HCT116 (cell line): ENCODE data around the gene GPM6B. TPM values are rescaled to one million over a fixed set of nuclear protein-coding genes. Genes with fewer than 3 reads are reported as not detected.

Experiments used
- ATAC-seq: fragments of 200-7000 bp; cut with Tn5 transposase; 2 replicates; pipeline ENCODE4 v1.9.1; 2020; ENCODE audit warnings: mild to moderate bottlenecking, moderate library complexity
- BruUV-seq: library from RNA; stranded (reverse); fragments of 400-500 nt; replicated peaks from 2 replicates; lab custom pipeline; 2021; lab: Mats Ljungman, UMichigan
- CTCF ChIA-PET: fragments of 300-600 bp; sonication (Branson Sonifier 250); formaldehyde crosslinking; loops from one replicate; lab custom pipeline; 2021; ENCODE audit warnings: antibody characterized with exemption; lab: Charles Lee
- POLR2A ChIA-PET: fragments of 300-600, 350-600 bp; sonication (Branson Sonifier 250); formaldehyde crosslinking; loops from one replicate; lab custom pipeline; 2021; ENCODE audit warnings: antibody characterized with exemption; lab: Charles Lee
- RAD21 ChIA-PET, 2 experiments: fragments of 300-600 bp; sonication (Branson Sonifier 250); formaldehyde crosslinking; loops; one replicate each; lab custom pipeline; 2023; ENCODE audit warnings: low total read pairs in 2 of 2; ENCODE audit not compliant: uncharacterized antibody in 2 of 2, unreplicated experiment in 2 of 2, low non-redundant PET in 1 of 2; lab: Charles Lee
- DNase-seq: peaks from one replicate; pipeline ENCODE4 v3.0.0-alpha.2; 2010; ENCODE audit warnings: low read depth, low spot score
- H2AFZ ChIP-seq: fragments of 200-600 bp; shearing (Covaris generic), sonication (generic); 2 replicates; pipeline ENCODE4 v1.6.1; 2017; ENCODE audit warnings: low read depth, mixed run types, mixed read lengths, antibody characterized with exemption, low read length; ENCODE audit not compliant: poor library complexity, severe bottlenecking
- H3K27ac ChIP-seq: 2 replicates; pipeline ENCODE4 v1.5.1; 2012; ENCODE audit warnings: low read depth, low read length
- H3K27me3 ChIP-seq: fragments of 200-600 bp; sonication (generic); 2 replicates; pipeline ENCODE4 v1.6.1; 2016; ENCODE audit warnings: mixed run types, low read length, mixed read lengths; ENCODE audit not compliant: insufficient read depth
- H3K36me3 ChIP-seq, 2 experiments: fragments of 200-500 bp in 1 of 2; fragments of 200-600 bp in 1 of 2; sonication (Bioruptor generic) in 1 of 2; sonication (generic) in 1 of 2; 2 replicates each; pipeline versions ENCODE4 v1.5.1 to v1.6.1; 2014 to 2016; ENCODE audit warnings: low read length in 2 of 2, inconsistent platforms in 1 of 2, mixed read lengths in 1 of 2, mixed run types in 1 of 2; ENCODE audit not compliant: insufficient read depth in 2 of 2, control insufficient read depth in 1 of 2
- H3K4me1 ChIP-seq, 2 experiments: fragments of 200-600 bp in 1 of 2; sonication (generic) in 1 of 2; 2 replicates each; pipeline versions ENCODE4 v1.5.1 to v1.6.1; 2012 to 2017; ENCODE audit warnings: low read length in 2 of 2, inconsistent platforms in 1 of 2, mild to moderate bottlenecking in 1 of 2, mixed read lengths in 1 of 2, mixed run types in 1 of 2, moderate library complexity in 1 of 2; ENCODE audit not compliant: insufficient read depth in 2 of 2, control insufficient read depth in 1 of 2
- H3K4me2 ChIP-seq: fragments of 200-600 bp; sonication (generic); 2 replicates; pipeline ENCODE4 v1.6.1; 2017; ENCODE audit warnings: mixed run types, low read length, mixed read lengths
- H3K4me3 ChIP-seq, 2 experiments: fragments of 200-600 bp in 1 of 2; sonication (generic) in 1 of 2; replicated peaks in 1 of 2; 2 replicates each; pipeline ENCODE4 v1.5.1; 2011 to 2016; ENCODE audit warnings: low read length in 2 of 2, control low read depth in 1 of 2, low read depth in 1 of 2, mild to moderate bottlenecking in 1 of 2, mixed read lengths in 1 of 2, mixed run types in 1 of 2
- H3K79me2 ChIP-seq: fragments of 200-600 bp; sonication (generic); 2 replicates; pipeline ENCODE4 v1.6.1; 2017; ENCODE audit warnings: mild to moderate bottlenecking, mixed run types, low read length, moderate library complexity, mixed read lengths; ENCODE audit not compliant: insufficient read depth
- H3K9ac ChIP-seq: fragments of 200-600 bp; sonication (generic); 2 replicates; pipeline ENCODE4 v1.6.1; 2016; ENCODE audit warnings: low read length, mixed read lengths
- H3K9me2 ChIP-seq: fragments of 200-600 bp; sonication (generic), shearing (Covaris generic); 2 replicates; pipeline ENCODE4 v1.6.1; 2017; ENCODE audit warnings: mixed run types, mild to moderate bottlenecking, moderate library complexity; ENCODE audit not compliant: insufficient read depth
- H3K9me3 ChIP-seq, 2 experiments: fragments of 200-500 bp in 1 of 2; fragments of 200-600 bp in 1 of 2; sonication (Bioruptor generic) in 1 of 2; sonication (generic) in 1 of 2; 2 replicates each; pipeline ENCODE4 v1.6.1; 2014 to 2017; ENCODE audit warnings: low read length in 2 of 2, mixed read lengths in 2 of 2, inconsistent platforms in 1 of 2, low read depth in 1 of 2, mild to moderate bottlenecking in 1 of 2, mixed run types in 1 of 2, moderate library complexity in 1 of 2; ENCODE audit not compliant: control insufficient read depth in 1 of 2, insufficient read depth in 1 of 2
- H4K20me1 ChIP-seq: fragments of 200-600 bp; sonication (generic), shearing (Covaris generic); 2 replicates; pipeline ENCODE4 v1.6.1; 2017; ENCODE audit warnings: mixed run types, mild to moderate bottlenecking, moderate library complexity; ENCODE audit not compliant: insufficient read depth
- EGR1 ChIP-seq: IDR thresholded peaks from 2 replicates; pipeline ENCODE4 v1.6.1; 2012; ENCODE audit warnings: low read depth
- EZH2 ChIP-seq: fragments of 200-600 bp; sonication (generic); IDR thresholded peaks from 2 replicates; pipeline ENCODE4 v1.6.1; 2017; ENCODE audit warnings: antibody characterized with exemption, mixed run types
- JUND ChIP-seq: IDR thresholded peaks from 2 replicates; pipeline ENCODE4 v1.6.1; 2012
- POLR2A ChIP-seq: IDR thresholded peaks from 2 replicates; pipeline ENCODE4 v1.7.0; 2011; ENCODE audit warnings: borderline replicate concordance; ENCODE audit not compliant: insufficient read depth, insufficient read length; ENCODE audit errors: extremely low read depth
- SP1 ChIP-seq: IDR thresholded peaks from 2 replicates; pipeline ENCODE4 v1.6.1; 2012; ENCODE audit warnings: low read depth
- ZNF274 ChIP-seq: fragments of 200-500 bp; sonication (Bioruptor generic); IDR thresholded peaks from 2 replicates; pipeline ENCODE4 v1.6.1; 2014; ENCODE audit warnings: mild to moderate bottlenecking, low read depth, low read length, inconsistent platforms
- intact Hi-C: fragments of 100-400 bp; cut with micrococcal nuclease; formaldehyde crosslinking; loops from 2 replicates; pipeline ENCODE4 v1.10.0; 2022
- total RNA-seq: library from RNA; stranded (reverse); gene quantifications from one replicate; pipeline ENCODE4 v1.2.1, GENCODE V29; 2021; ENCODE audit not compliant: unreplicated experiment
- TF ChIP-seq, protein P1 (sequence below), 3 experiments: fragments of 200-600 bp in 1 of 3; sonication (generic) in 1 of 3; IDR thresholded peaks in 2 of 3; conservative IDR thresholded peaks in 1 of 3; 2 replicates each; pipeline ENCODE4 v1.5.1; 2012 to 2017; ENCODE audit warnings: low read depth in 2 of 3, low read length in 2 of 3, antibody characterized with exemption in 1 of 3, borderline replicate concordance in 1 of 3, control low read depth in 1 of 3, mild to moderate bottlenecking in 1 of 3, mixed read lengths in 1 of 3, mixed run types in 1 of 3, moderate library complexity in 1 of 3; ENCODE audit not compliant: insufficient read depth in 1 of 3

GPM6B gene
- total RNA-seq, 1 experiment from 2014 or later: 0.07 TPM

DNA sequence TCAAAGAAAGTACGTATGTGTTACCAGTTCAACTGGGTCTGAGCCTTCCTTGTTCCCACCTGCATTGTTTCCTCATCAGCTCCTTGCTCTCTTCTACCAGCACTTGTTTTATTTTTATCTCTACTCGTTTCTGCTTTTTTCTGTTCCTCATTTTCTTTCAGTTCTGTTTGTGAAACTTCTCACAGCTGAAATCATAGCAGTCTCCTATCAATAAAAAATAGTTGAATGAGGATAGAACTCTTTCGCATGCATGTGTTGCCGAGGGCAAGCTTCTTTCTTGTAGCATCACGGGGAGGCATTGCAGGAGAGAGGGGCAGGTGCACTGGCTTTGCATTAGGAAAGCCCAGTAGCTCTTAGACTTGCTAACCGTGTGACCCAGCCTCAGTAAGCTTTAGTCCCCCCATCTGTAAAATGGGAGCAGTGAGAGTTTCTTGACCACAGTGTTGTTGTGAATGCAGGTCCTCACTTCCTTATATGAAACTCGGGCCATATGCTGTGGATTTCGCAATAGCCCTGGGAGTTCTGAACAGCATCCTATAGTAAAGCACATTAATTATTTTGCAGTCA lies 57.7 kb downstream of the GPM6B start:
- Histone ChIP-seq H2AFZ (no peak overlapping the region), H3K9me2 (no peaks in the 10 kb centered on the region), H3K36me3 (peaks cover 5 to 7% of the 10 kb centered on the region in 2 experiments; a peak in 2 of 4 replicates), H3K4me1 (no peaks in the 10 kb centered on the region), H3K9ac (no peak overlapping the region), H4K20me1 (no peaks in the 10 kb centered on the region), H3K79me2 (no peaks in the 10 kb centered on the region), H3K27ac (no peak overlapping the region), H3K9me3 (no peaks in the 10 kb centered on the region), H3K27me3 (no peaks in the 10 kb centered on the region), H3K4me2 (no peak overlapping the region), H3K4me3 (no peak overlapping the region)
- no TSS peak for BruUV-seq
- TF ChIP-seq EZH2 (no peak), ZNF274 (no peak), EGR1 (no peak)
- TF ChIP-seq, protein P1, sequence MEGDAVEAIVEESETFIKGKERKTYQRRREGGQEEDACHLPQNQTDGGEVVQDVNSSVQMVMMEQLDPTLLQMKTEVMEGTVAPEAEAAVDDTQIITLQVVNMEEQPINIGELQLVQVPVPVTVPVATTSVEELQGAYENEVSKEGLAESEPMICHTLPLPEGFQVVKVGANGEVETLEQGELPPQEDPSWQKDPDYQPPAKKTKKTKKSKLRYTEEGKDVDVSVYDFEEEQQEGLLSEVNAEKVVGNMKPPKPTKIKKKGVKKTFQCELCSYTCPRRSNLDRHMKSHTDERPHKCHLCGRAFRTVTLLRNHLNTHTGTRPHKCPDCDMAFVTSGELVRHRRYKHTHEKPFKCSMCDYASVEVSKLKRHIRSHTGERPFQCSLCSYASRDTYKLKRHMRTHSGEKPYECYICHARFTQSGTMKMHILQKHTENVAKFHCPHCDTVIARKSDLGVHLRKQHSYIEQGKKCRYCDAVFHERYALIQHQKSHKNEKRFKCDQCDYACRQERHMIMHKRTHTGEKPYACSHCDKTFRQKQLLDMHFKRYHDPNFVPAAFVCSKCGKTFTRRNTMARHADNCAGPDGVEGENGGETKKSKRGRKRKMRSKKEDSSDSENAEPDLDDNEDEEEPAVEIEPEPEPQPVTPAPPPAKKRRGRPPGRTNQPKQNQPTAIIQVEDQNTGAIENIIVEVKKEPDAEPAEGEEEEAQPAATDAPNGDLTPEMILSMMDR (IDR thresholded peaks at IDR 0.05 in 2 of 3, conservative IDR thresholded peaks at IDR 0.05 in 1 of 3; ENCODE audit: borderline replicate concordance in 1 of 3, insufficient read depth in 1 of 3, low read depth in 2 of 3, low read length in 2 of 3): no peak
- DNase-seq (no peak), ATAC-seq (no peak)
- ChIA-PET RAD21 (no interaction called here), CTCF (no interaction called here), POLR2A (no interaction called here)
- intact Hi-C loops: no loop called here

DNA sequence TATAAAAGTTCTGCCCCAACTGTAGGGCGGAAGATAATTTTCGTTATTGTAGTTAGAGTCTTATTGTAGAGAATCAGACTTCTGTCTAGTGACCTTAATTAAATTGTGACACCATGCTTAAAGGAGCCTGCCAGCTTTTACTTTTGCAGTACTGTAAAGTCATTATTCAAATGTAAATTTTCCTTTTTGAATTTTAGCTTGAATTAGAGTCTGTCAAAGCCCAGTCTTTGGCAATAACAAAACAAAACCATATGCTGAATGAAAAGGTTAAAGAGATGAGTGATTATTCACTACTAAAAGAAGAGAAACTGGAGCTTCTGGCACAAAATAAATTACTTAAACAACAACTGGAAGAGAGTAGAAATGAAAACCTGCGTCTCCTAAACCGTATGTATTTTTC lies 60.5 kb downstream of the GPM6B start:
- Histone ChIP-seq H3K79me2 (no peaks in the 10 kb centered on the region), H3K36me3 (peaks cover 0 to 9% of the 10 kb centered on the region in 2 experiments; a peak in 2 of 4 replicates), H3K4me3 (no peak overlapping the region), H3K4me1 (no peaks in the 10 kb centered on the region), H4K20me1 (no peaks in the 10 kb centered on the region), H3K4me2 (no peak overlapping the region), H3K9me3 (no peaks in the 10 kb centered on the region), H2AFZ (no peak overlapping the region), H3K27me3 (no peaks in the 10 kb centered on the region), H3K9me2 (no peaks in the 10 kb centered on the region), H3K9ac (no peak overlapping the region), H3K27ac (no peak overlapping the region)
- no peak for DNase-seq
- no TSS peak for BruUV-seq
- RAD21 ChIA-PET: no interaction called here
- intact Hi-C loops: no loop called here
- POLR2A ChIA-PET: no interaction called here
- CTCF ChIA-PET: no interaction called here
- TF ChIP-seq JUND (no peak), EZH2 (no peak), SP1 (no peak), POLR2A (no peak)
- ATAC-seq: no peak
